SK-N-MC (cell line): ENCODE results near the gene ZNF784.

ENCODE experiments used
- EZH2 ChIP-seq: fragments of 200-600 bp; sonication (generic); IDR thresholded peaks from one replicate; pipeline ENCODE4 v1.6.1; 2017; ENCODE audit warnings: antibody characterized with exemption
- FOXP2 ChIP-seq: optimal IDR thresholded peaks from 2 replicates; pipeline ENCODE3; 2011; ENCODE audit warnings: mild to moderate bottlenecking, moderate library complexity; ENCODE audit not compliant: insufficient read depth; ENCODE audit errors: extremely low read length, control extremely low read depth
- POLR2AphosphoS5 ChIP-seq: IDR thresholded peaks from 2 replicates; pipeline ENCODE4 v1.6.1; 2012; ENCODE audit warnings: mild to moderate bottlenecking, low read depth, low read length, borderline replicate concordance

- no peak for TF ChIP-seq EZH2
- TF ChIP-seq FOXP2 = no peak
- no peak for TF ChIP-seq POLR2AphosphoS5
Measured at GRCh38 chr19:55596304-55596703, 28.1 kb downstream of the ZNF784 start.
